DOHH2 (cell line): ENCODE data around the gene CENPS.
A peak's percentile ranks its signal among the peaks of the same experiment; 100 is the strongest.

ENCODE experiments used
- CTCF ChIP-seq: fragments of 200-600 bp; sonication (generic); IDR thresholded peaks from one replicate; pipeline ENCODE4 v1.5.1; 2014; ENCODE audit warnings: antibody characterized with exemption, mild to moderate bottlenecking, low read depth, low read length; ENCODE audit not compliant: poor library complexity, severe bottlenecking
- EZH2phosphoT487 ChIP-seq: fragments of 200-600 bp; sonication (generic); IDR thresholded peaks from 2 replicates; pipeline ENCODE4 v1.6.1; 2017; ENCODE audit warnings: borderline replicate concordance, mild to moderate bottlenecking, antibody characterized with exemption, low read length, moderate library complexity, mixed read lengths

DNA sequence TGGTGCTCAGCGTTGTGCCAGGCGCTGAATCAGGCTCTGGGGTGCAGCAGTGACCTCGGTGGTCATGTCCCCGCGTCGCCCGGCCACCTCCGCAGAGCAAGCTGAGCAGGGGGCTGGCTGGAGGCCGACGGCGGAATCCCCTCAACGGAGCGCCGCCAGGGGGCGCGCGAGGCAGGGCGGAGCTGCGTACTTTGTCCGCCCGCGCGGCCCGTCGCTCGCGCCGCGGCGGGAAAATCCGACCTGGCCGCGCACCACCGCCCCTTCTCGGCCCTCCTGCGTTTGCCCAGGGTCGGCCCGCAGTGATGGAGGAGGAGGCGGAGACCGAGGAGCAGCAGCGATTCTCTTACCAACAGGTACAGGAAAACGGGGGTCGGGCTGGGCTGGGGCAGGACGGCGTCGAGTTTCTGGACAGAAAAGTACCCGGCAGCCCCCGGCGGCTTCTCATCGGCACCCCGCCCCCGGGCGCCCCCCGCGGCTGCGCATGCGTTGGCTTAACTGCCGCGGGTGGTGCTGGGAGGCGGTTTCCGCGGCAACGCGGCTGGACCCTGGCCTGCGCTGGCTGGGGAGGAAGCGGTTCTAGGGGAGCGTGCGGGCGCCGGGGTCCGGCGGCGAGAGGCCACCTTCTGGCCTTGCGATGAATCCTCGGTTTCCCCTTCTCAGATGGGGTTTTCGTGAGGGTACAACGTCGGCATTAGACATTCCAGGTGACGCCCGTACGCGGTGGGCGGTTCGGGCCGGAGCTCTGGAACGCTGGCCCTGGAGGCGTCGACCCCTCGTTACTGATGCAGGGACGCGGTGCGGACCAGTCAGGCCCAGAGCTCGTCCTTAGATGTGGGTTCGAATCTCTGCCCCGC lies at the start of gene CENPS:
- TF ChIP-seq CTCF (peak; percentile 89), EZH2phosphoT487 (no peak)
